ENCODE data around the gene PTPN9.
"Not testable (repeated sequence)": the region's sequence is repeated elsewhere in the genome, so short reads cannot be mapped to it uniquely, and the experiment has no call there.

PTPN9 gene

GRCh38 chr15:75594276-75594675, 15.2 kb upstream of the PTPN9 start:
- no peak for TF ChIP-seq CTCF (IDR thresholded peaks at IDR 0.05; ENCODE audit: low read depth, low read length)

GRCh38 chr15:75591655-75592364, 12.7 kb upstream of the PTPN9 start:
- H3K4me3 ChIP-seq (ENCODE audit: low read depth, low read length), result no peak overlapping the region
- TF ChIP-seq CTCF (IDR thresholded peaks at IDR 0.05; ENCODE audit: low read depth, low read length), result no peak

More at GRCh38 chr15:75594276-75594675, 15.2 kb upstream of the PTPN9 start:
- no peak overlapping the region for H3K4me3 ChIP-seq (ENCODE audit: low read depth, low read length)

- no peak overlapping the region for H3K4me3 ChIP-seq (ENCODE audit: low read depth, low read length)
- TF ChIP-seq CTCF (IDR thresholded peaks at IDR 0.05; ENCODE audit: low read depth, low read length), result no peak
Measured at GRCh38 chr15:75590239-75590638, 11.1 kb upstream of the PTPN9 start.

GRCh38 chr15:75589071-75589470, 10.0 kb upstream of the PTPN9 start:
- H3K4me3 ChIP-seq (ENCODE audit: low read depth, low read length), result no peak overlapping the region
- TF ChIP-seq CTCF (IDR thresholded peaks at IDR 0.05; ENCODE audit: low read depth, low read length), result no peak

- H3K4me3 ChIP-seq (ENCODE audit: low read depth, low read length), result not testable (repeated sequence)
Measured at GRCh38 chr15:75586422-75586821, 7.3 kb upstream of the PTPN9 start.

- no peak for TF ChIP-seq CTCF (IDR thresholded peaks at IDR 0.05; ENCODE audit: low read depth, low read length)
- no peak overlapping the region for H3K4me3 ChIP-seq (ENCODE audit: low read depth, low read length)
Measured at GRCh38 chr15:75584121-75584520, 5.0 kb upstream of the PTPN9 start.

GRCh38 chr15:75583701-75584100, 4.6 kb upstream of the PTPN9 start:
- no peak for TF ChIP-seq CTCF (IDR thresholded peaks at IDR 0.05; ENCODE audit: low read depth, low read length)
- no peak overlapping the region for H3K4me3 ChIP-seq (ENCODE audit: low read depth, low read length)

GRCh38 chr15:75582943-75583342, 3.8 kb upstream of the PTPN9 start:
- H3K4me3 ChIP-seq (ENCODE audit: low read depth, low read length), result not testable (repeated sequence)

All from WI38 (cell line).